Epithelial cell of esophagus (primary cell): Measurements from ENCODE around the gene GALNT6.

ENCODE experiments used
- DNase-seq: peaks from one replicate; pipeline ENCODE4 v3.0.0; 2010; ENCODE audit warnings: low read depth
- H3K4me3 ChIP-seq: 2 replicates; pipeline ENCODE4 v1.5.1; 2011; ENCODE audit warnings: mild to moderate bottlenecking, low read length, control low read depth
- CTCF ChIP-seq: IDR thresholded peaks from 2 replicates; pipeline ENCODE4 v1.5.1; 2011; ENCODE audit warnings: low read depth, mild to moderate bottlenecking, low read length, control low read depth, inconsistent platforms; ENCODE audit not compliant: insufficient read depth; ENCODE audit errors: missing control alignments

Gene GALNT6

GRCh38 chr12:51429700-51430099 is 38.5 kb upstream of the GALNT6 start:
- no peak overlapping the region for H3K4me3 ChIP-seq
- no peak for DNase-seq
- TF ChIP-seq CTCF, result no peak

GRCh38 chr12:51428256-51428655 is 37.0 kb upstream of the GALNT6 start:
- no peak for TF ChIP-seq CTCF
- H3K4me3 ChIP-seq, result no peak overlapping the region
- no peak for DNase-seq

GRCh38 chr12:51424662-51425539 is 33.7 kb upstream of the GALNT6 start, which contains the start of gene SLC4A8:
Gene SLC4A8, plus strand, starts transcription at chr12:51424831. Its CDS starts 157 bp downstream, at chr12:51424988.
- DNase-seq, result peak; percentile 60
- H3K4me3 ChIP-seq, result peak within 1 kb of the TSS; percentile 29
- peak; percentile 46 for TF ChIP-seq CTCF

GRCh38 chr12:51424094-51424661 is 33.0 kb upstream of the GALNT6 start:
- TF ChIP-seq CTCF, result no peak
- no peak overlapping the region for H3K4me3 ChIP-seq

GRCh38 chr12:51421266-51421884 is 30.2 kb upstream of the GALNT6 start:
- H3K4me3 ChIP-seq, result no peak overlapping the region
- peak; percentile 72 for DNase-seq
- peak; percentile 77 for TF ChIP-seq CTCF

More at GRCh38 chr12:51424094-51424661, 33.0 kb upstream of the GALNT6 start:
- no peak for DNase-seq

GRCh38 chr12:51419425-51420193 is 28.4 kb upstream of the GALNT6 start:
- no peak overlapping the region for H3K4me3 ChIP-seq
- TF ChIP-seq CTCF, result peak; percentile 40
- peak; percentile 8 for DNase-seq
